MM.1S (cell line): ENCODE results near the gene ZNF438.
"Not testable (repeated sequence)": the region's sequence is repeated elsewhere in the genome, so short reads cannot be mapped to it uniquely, and the experiment has no call there.

Experiments used
- DNase-seq: peaks from one replicate; pipeline ENCODE4 v3.0.0-alpha.2; 2015
- H2AFZ ChIP-seq: fragments of 300-600 bp; sonication (generic); 2 replicates; pipeline ENCODE4 v1.6.0; 2016; ENCODE audit warnings: antibody characterized with exemption, low read length
- H3F3A ChIP-seq: fragments of 300-600 bp; sonication (generic); 2 replicates; pipeline ENCODE4 v1.6.1; 2016; ENCODE audit warnings: mild to moderate bottlenecking, antibody characterized with exemption, low read length, moderate library complexity, mixed read lengths; ENCODE audit not compliant: insufficient read depth
- H3K27ac ChIP-seq: fragments of 300-600 bp; sonication (generic); 2 replicates; pipeline ENCODE4 v1.5.1; 2016; ENCODE audit warnings: mild to moderate bottlenecking, low read length
- H3K27me3 ChIP-seq: fragments of 300-600 bp; sonication (generic); replicated peaks from 2 replicates; pipeline ENCODE4 v1.6.0; 2016; ENCODE audit warnings: low read length; ENCODE audit not compliant: insufficient read depth
- H3K36me3 ChIP-seq: fragments of 300-600 bp; sonication (generic); replicated peaks from 2 replicates; pipeline ENCODE4 v1.6.1; 2016; ENCODE audit warnings: mild to moderate bottlenecking, low read length, mixed read lengths; ENCODE audit not compliant: insufficient read depth
- H3K4me1 ChIP-seq: fragments of 300-600 bp; sonication (generic); 2 replicates; pipeline ENCODE4 v1.6.1; 2016; ENCODE audit warnings: low read length, mixed read lengths
- H3K4me2 ChIP-seq: fragments of 300-600 bp; sonication (generic); 2 replicates; pipeline ENCODE4 v1.6.0; 2016; ENCODE audit warnings: low read depth, low read length
- H3K4me3 ChIP-seq: fragments of 300-600 bp; sonication (generic); 2 replicates; pipeline ENCODE4 v1.5.1; 2016; ENCODE audit warnings: low read length, mixed read lengths
- H3K79me2 ChIP-seq: fragments of 300-600 bp; sonication (generic); 2 replicates; pipeline ENCODE4 v1.6.1; 2016; ENCODE audit warnings: mixed run types, low read length, mixed read lengths
- H3K9ac ChIP-seq: fragments of 300-600 bp; sonication (generic); 2 replicates; pipeline ENCODE4 v1.6.1; 2016; ENCODE audit warnings: low read length, mixed read lengths
- H3K9me2 ChIP-seq: fragments of 300-600 bp; sonication (generic); replicated peaks from 2 replicates; pipeline ENCODE4 v1.6.1; 2016; ENCODE audit warnings: mild to moderate bottlenecking, low read length, mixed read lengths; ENCODE audit not compliant: insufficient read depth
- H3K9me3 ChIP-seq: fragments of 300-600 bp; sonication (generic); replicated peaks from 2 replicates; pipeline ENCODE4 v1.6.1; 2016; ENCODE audit warnings: mild to moderate bottlenecking, low read length, mixed read lengths; ENCODE audit not compliant: insufficient read depth
- H4K20me1 ChIP-seq: fragments of 300-600 bp; sonication (generic); 2 replicates; pipeline ENCODE4 v1.6.1; 2016; ENCODE audit warnings: mild to moderate bottlenecking, low read length, moderate library complexity, mixed read lengths; ENCODE audit not compliant: insufficient read depth
- CTCF ChIP-seq: fragments of 300-600 bp; sonication (generic); IDR thresholded peaks from 2 replicates; pipeline ENCODE4 v1.5.1; 2016; ENCODE audit warnings: antibody characterized with exemption, low read length, mixed read lengths
- EZH2 ChIP-seq: fragments of 300-600 bp; sonication (generic); optimal IDR thresholded peaks from 2 replicates; pipeline ENCODE3; 2017; ENCODE audit warnings: low read depth, mild to moderate bottlenecking, antibody characterized with exemption, low read length, mixed read lengths
- EZH2phosphoT487 ChIP-seq: fragments of 300-600 bp; sonication (generic); IDR thresholded peaks from 2 replicates; pipeline ENCODE4 v1.6.1; 2018; ENCODE audit warnings: antibody characterized with exemption, low read length

Gene ZNF438

GRCh38 chr10:30798646-30799185, 232.9 kb downstream of the ZNF438 start:
- H3K36me3 ChIP-seq, result no peaks in the 10 kb centered on the region
- H3K4me3 ChIP-seq, result no peak overlapping the region
- no peaks in the 10 kb centered on the region for H3K9me3 ChIP-seq
- H3K9ac ChIP-seq, result no peak overlapping the region
- H3K27ac ChIP-seq, result no peak overlapping the region
- H4K20me1 ChIP-seq, result no peaks in the 10 kb centered on the region
- no peak for DNase-seq
- no peaks in the 10 kb centered on the region for H3F3A ChIP-seq
- no peaks in the 10 kb centered on the region for H3K27me3 ChIP-seq
- no peaks in the 10 kb centered on the region for H3K9me2 ChIP-seq
- no peak overlapping the region for H3K4me2 ChIP-seq
- no peak overlapping the region for H2AFZ ChIP-seq
- TF ChIP-seq CTCF, result no peak
- no peak for TF ChIP-seq EZH2
- TF ChIP-seq EZH2phosphoT487, result no peak
- no peaks in the 10 kb centered on the region for H3K79me2 ChIP-seq
- H3K4me1 ChIP-seq, result no peaks in the 10 kb centered on the region

GRCh38 chr10:30795024-30795423, 236.6 kb downstream of the ZNF438 start:
- not testable (repeated sequence) for H3K9me3 ChIP-seq, H3K27ac ChIP-seq, H3K79me2 ChIP-seq, H3F3A ChIP-seq, H3K36me3 ChIP-seq, H3K4me1 ChIP-seq, H3K27me3 ChIP-seq, H4K20me1 ChIP-seq, H3K4me2 ChIP-seq, DNase-seq, H3K9ac ChIP-seq, H2AFZ ChIP-seq, H3K4me3 ChIP-seq, H3K9me2 ChIP-seq
